A204.1 (cell line): ENCODE results near the gene CBX6.

ENCODE experiments used
- FAIRE-seq: peaks from 2 replicates; lab custom pipeline; 2012; peaks lifted over from hg19 to GRCh38; lab: Jason Lieb, UNC

Gene CBX6

GRCh38 chr22:38819387-38819940, 52.6 kb downstream of the CBX6 start:
- no peak for FAIRE-seq

GRCh38 chr22:38817196-38817595, 54.8 kb downstream of the CBX6 start:
- FAIRE-seq: no peak

- no peak for FAIRE-seq
Observed at GRCh38 chr22:38815842-38816241, 56.2 kb downstream of the CBX6 start.
